ENCODE data around the gene BMPR1B. TPM values are rescaled to one million over a fixed set of nuclear protein-coding genes. Genes with fewer than 3 reads are reported as not detected.

The BMPR1B gene
- total and polyA plus RNA-seq, 4 donors = 0.27 to 0.70 (median 0.48) TPM

DNA sequence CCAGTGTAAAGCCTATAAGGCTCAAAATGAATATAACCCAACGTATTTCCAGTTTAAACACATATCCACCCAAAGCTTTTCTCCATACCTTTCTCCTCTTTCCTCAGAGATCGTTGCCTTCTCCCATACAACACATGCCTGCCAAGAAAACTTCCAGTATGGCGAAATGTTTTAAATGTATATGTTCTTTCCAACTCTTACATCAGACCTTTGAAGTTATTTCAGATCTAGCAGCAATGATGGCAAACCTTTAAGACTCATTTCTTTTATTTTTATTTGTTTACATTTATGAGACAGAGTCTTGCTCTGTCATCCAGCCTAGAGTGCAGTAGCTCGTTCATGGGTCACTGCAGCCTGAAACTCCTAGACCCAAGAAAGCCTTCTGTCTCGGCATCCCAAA lies 265.4 kb downstream of the BMPR1B start:
- WGBS = 87% methylated on average over 5 of the region's 5 CpGs
- H3K4me1 ChIP-seq (ENCODE audit: control insufficient read depth in 4 of 4, insufficient read depth in 4 of 4, low read length in 3 of 4) = peaks cover 0 to 12% (median 9%) of the 10 kb centered on the region in 4 donors
- no peak for DNase-seq (ENCODE audit: low spot score)
- no peaks in the 10 kb centered on the region for H3K36me3 ChIP-seq (ENCODE audit: control insufficient read depth in 4 of 4, insufficient read depth in 3 of 4, low read depth in 1 of 4, low read length in 3 of 4)
- no peaks in the 10 kb centered on the region for H3K27me3 ChIP-seq (ENCODE audit: control insufficient read depth in 4 of 4, insufficient read depth in 4 of 4, low read length in 3 of 4)
- H3K9me3 ChIP-seq (ENCODE audit: control insufficient read depth in 4 of 4, low read length in 3 of 4) = no peaks in the 10 kb centered on the region
- H3K9ac ChIP-seq (ENCODE audit: low read depth in 1 of 2, low read length in 2 of 2) = no peak overlapping the region
- H3K27ac ChIP-seq (ENCODE audit: low read depth in 1 of 2, low read length in 2 of 2) = no peak overlapping the region
- TF ChIP-seq MAX (IDR thresholded peaks at IDR 0.05) (no peak), RAD21 (IDR thresholded peaks at IDR 0.05) (no peak), HNF4G (IDR thresholded peaks at IDR 0.05) (no peak), GABPA (IDR thresholded peaks at IDR 0.05 in 1 of 2, conservative IDR thresholded peaks at IDR 0.05 in 1 of 2) (no peak), YY1 (IDR thresholded peaks at IDR 0.05) (no peak), TAF1 (conservative IDR thresholded peaks at IDR 0.05) (no peak), HNF4A (conservative IDR thresholded peaks at IDR 0.05) (no peak), EGR1 (IDR thresholded peaks at IDR 0.05; ENCODE audit: low read depth in 2 of 2) (no peak), FOXA2 (IDR thresholded peaks at IDR 0.05) (no peak), RXRA (IDR thresholded peaks at IDR 0.05) (no peak), FOXA1 (IDR thresholded peaks at IDR 0.05) (no peak), JUND (IDR thresholded peaks at IDR 0.05) (no peak), SP1 (IDR thresholded peaks at IDR 0.05) (no peak)
- TF ChIP-seq, protein P1, sequence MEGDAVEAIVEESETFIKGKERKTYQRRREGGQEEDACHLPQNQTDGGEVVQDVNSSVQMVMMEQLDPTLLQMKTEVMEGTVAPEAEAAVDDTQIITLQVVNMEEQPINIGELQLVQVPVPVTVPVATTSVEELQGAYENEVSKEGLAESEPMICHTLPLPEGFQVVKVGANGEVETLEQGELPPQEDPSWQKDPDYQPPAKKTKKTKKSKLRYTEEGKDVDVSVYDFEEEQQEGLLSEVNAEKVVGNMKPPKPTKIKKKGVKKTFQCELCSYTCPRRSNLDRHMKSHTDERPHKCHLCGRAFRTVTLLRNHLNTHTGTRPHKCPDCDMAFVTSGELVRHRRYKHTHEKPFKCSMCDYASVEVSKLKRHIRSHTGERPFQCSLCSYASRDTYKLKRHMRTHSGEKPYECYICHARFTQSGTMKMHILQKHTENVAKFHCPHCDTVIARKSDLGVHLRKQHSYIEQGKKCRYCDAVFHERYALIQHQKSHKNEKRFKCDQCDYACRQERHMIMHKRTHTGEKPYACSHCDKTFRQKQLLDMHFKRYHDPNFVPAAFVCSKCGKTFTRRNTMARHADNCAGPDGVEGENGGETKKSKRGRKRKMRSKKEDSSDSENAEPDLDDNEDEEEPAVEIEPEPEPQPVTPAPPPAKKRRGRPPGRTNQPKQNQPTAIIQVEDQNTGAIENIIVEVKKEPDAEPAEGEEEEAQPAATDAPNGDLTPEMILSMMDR (IDR thresholded peaks at IDR 0.05; ENCODE audit: low read depth, low read length, missing input control) = no peak
- TF ChIP-seq, protein P2, sequence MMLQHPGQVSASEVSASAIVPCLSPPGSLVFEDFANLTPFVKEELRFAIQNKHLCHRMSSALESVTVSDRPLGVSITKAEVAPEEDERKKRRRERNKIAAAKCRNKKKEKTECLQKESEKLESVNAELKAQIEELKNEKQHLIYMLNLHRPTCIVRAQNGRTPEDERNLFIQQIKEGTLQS (IDR thresholded peaks at IDR 0.05) = no peak
- TF ChIP-seq, protein P3, sequence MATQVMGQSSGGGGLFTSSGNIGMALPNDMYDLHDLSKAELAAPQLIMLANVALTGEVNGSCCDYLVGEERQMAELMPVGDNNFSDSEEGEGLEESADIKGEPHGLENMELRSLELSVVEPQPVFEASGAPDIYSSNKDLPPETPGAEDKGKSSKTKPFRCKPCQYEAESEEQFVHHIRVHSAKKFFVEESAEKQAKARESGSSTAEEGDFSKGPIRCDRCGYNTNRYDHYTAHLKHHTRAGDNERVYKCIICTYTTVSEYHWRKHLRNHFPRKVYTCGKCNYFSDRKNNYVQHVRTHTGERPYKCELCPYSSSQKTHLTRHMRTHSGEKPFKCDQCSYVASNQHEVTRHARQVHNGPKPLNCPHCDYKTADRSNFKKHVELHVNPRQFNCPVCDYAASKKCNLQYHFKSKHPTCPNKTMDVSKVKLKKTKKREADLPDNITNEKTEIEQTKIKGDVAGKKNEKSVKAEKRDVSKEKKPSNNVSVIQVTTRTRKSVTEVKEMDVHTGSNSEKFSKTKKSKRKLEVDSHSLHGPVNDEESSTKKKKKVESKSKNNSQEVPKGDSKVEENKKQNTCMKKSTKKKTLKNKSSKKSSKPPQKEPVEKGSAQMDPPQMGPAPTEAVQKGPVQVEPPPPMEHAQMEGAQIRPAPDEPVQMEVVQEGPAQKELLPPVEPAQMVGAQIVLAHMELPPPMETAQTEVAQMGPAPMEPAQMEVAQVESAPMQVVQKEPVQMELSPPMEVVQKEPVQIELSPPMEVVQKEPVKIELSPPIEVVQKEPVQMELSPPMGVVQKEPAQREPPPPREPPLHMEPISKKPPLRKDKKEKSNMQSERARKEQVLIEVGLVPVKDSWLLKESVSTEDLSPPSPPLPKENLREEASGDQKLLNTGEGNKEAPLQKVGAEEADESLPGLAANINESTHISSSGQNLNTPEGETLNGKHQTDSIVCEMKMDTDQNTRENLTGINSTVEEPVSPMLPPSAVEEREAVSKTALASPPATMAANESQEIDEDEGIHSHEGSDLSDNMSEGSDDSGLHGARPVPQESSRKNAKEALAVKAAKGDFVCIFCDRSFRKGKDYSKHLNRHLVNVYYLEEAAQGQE (IDR thresholded peaks at IDR 0.05) = no peak
- H3K4me3 ChIP-seq (ENCODE audit: low read depth in 1 of 3, low read length in 3 of 3) = no peak overlapping the region

DNA sequence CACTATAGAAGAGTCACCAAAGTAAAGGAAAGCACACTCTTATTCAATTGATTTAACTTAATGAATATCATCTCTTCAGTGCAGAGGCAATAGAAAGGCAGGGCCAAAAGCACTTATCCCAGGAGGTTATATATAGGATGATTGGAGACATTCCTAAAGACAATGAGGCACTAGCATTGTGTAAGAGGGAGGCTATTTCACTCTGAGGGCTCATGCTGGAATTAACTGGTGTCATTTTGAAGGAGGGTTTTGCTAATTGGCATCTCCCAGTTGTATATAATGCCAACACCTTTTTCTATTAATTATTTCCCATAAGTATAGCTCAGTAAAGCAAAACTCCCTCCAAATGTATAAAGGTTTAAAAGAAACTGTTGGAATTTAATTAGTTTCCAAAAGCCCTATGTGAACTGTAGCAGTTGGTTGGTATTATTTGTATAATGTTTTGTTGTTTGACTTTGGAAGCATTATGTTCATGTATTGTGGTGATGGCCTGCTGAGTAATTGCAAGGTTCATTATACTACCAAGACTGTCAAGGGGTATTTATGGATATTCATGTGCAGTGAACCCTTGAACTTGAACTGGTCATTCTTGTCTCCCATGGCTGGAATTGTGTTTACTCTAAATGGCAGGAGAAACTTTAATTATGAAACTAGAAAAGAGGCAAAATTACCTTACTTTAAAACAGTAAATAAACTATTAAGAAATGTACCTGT lies 270.3 kb downstream of the BMPR1B start:
- no peak for TF ChIP-seq RXRA (IDR thresholded peaks at IDR 0.05)
- no peak for DNase-seq (ENCODE audit: low spot score)
- no peaks in the 10 kb centered on the region for H3K36me3 ChIP-seq (ENCODE audit: control insufficient read depth in 4 of 4, insufficient read depth in 3 of 4, low read depth in 1 of 4, low read length in 3 of 4)
- H3K27me3 ChIP-seq (ENCODE audit: control insufficient read depth in 4 of 4, insufficient read depth in 4 of 4, low read length in 3 of 4) = no peaks in the 10 kb centered on the region
- H3K9ac ChIP-seq (ENCODE audit: low read depth in 1 of 2, low read length in 2 of 2) = no peak overlapping the region
- H3K9me3 ChIP-seq (ENCODE audit: control insufficient read depth in 4 of 4, low read length in 3 of 4) = no peaks in the 10 kb centered on the region
- H3K4me1 ChIP-seq (ENCODE audit: control insufficient read depth in 4 of 4, insufficient read depth in 4 of 4, low read length in 3 of 4) = no peaks in the 10 kb centered on the region
- no peak overlapping the region for H3K27ac ChIP-seq (ENCODE audit: low read depth in 1 of 2, low read length in 2 of 2)
- H3K4me3 ChIP-seq (ENCODE audit: low read depth in 1 of 3, low read length in 3 of 3) = no peak overlapping the region

Measured in liver (tissue), 9 donors.